ENCODE data around the gene TMEM91. TPM values are rescaled to one million over a fixed set of nuclear protein-coding genes. Genes with fewer than 3 reads are reported as not detected.

TMEM91 gene
- total and polyA plus RNA-seq, 9 of the 15 experiments (the other 6 are each of a cell fraction or from before 2014, with no cell fraction given): 1.2 to 5.2 (median 2.7) TPM

DNA sequence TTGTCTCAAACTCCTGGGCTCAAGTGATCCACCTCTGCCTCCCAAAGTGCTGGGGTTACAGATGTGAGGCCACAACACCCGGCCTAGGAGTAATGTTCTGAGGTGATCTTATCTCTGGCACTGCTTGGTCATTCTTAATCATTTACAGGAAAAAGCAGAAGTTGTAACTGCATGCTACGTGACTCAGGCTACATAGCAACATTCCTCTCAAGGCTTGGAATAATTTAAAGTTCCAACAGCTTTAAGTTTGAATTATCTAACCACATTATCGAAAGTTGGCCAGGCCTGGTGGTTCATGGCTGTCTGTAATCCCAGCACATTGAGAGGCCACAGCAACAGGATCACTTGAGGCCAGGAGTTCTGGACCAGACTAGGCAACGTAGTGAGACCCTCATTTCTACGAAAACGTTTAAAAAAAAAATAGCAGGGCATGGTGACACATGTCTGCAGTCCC is 8.5 kb upstream of the TMEM91 start (continued):
- TF ChIP-seq, protein P1, sequence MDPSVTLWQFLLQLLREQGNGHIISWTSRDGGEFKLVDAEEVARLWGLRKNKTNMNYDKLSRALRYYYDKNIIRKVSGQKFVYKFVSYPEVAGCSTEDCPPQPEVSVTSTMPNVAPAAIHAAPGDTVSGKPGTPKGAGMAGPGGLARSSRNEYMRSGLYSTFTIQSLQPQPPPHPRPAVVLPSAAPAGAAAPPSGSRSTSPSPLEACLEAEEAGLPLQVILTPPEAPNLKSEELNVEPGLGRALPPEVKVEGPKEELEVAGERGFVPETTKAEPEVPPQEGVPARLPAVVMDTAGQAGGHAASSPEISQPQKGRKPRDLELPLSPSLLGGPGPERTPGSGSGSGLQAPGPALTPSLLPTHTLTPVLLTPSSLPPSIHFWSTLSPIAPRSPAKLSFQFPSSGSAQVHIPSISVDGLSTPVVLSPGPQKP (CRISPR knock-in tag; IDR thresholded peaks at IDR 0.05): no peak
- no peak for TF ChIP-seq NCOA2 (IDR thresholded peaks at IDR 0.05; ENCODE audit: partially characterized antibody in 2 of 2)
- TF ChIP-seq XRCC5 (IDR thresholded peaks at IDR 0.05; ENCODE audit: low read depth, low read length): no peak
- TF ChIP-seq TAF9B (IDR thresholded peaks at IDR 0.05; ENCODE audit: partially characterized antibody): no peak
- TF ChIP-seq, protein P2, sequence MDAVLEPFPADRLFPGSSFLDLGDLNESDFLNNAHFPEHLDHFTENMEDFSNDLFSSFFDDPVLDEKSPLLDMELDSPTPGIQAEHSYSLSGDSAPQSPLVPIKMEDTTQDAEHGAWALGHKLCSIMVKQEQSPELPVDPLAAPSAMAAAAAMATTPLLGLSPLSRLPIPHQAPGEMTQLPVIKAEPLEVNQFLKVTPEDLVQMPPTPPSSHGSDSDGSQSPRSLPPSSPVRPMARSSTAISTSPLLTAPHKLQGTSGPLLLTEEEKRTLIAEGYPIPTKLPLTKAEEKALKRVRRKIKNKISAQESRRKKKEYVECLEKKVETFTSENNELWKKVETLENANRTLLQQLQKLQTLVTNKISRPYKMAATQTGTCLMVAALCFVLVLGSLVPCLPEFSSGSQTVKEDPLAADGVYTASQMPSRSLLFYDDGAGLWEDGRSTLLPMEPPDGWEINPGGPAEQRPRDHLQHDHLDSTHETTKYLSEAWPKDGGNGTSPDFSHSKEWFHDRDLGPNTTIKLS (IDR thresholded peaks at IDR 0.05; ENCODE audit: borderline replicate concordance, low read depth): peak; percentile 61; the same call in 1 of the 2 replicates
- no peak for TF ChIP-seq PTTG1 (tag; IDR thresholded peaks at IDR 0.05; ENCODE audit: low read depth)
- TF ChIP-seq, protein P3, sequence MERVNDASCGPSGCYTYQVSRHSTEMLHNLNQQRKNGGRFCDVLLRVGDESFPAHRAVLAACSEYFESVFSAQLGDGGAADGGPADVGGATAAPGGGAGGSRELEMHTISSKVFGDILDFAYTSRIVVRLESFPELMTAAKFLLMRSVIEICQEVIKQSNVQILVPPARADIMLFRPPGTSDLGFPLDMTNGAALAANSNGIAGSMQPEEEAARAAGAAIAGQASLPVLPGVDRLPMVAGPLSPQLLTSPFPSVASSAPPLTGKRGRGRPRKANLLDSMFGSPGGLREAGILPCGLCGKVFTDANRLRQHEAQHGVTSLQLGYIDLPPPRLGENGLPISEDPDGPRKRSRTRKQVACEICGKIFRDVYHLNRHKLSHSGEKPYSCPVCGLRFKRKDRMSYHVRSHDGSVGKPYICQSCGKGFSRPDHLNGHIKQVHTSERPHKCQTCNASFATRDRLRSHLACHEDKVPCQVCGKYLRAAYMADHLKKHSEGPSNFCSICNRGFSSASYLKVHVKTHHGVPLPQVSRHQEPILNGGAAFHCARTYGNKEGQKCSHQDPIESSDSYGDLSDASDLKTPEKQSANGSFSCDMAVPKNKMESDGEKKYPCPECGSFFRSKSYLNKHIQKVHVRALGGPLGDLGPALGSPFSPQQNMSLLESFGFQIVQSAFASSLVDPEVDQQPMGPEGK (CRISPR knock-in tag; IDR thresholded peaks at IDR 0.05; ENCODE audit: borderline replicate concordance): no peak
- TF ChIP-seq, protein P4, sequence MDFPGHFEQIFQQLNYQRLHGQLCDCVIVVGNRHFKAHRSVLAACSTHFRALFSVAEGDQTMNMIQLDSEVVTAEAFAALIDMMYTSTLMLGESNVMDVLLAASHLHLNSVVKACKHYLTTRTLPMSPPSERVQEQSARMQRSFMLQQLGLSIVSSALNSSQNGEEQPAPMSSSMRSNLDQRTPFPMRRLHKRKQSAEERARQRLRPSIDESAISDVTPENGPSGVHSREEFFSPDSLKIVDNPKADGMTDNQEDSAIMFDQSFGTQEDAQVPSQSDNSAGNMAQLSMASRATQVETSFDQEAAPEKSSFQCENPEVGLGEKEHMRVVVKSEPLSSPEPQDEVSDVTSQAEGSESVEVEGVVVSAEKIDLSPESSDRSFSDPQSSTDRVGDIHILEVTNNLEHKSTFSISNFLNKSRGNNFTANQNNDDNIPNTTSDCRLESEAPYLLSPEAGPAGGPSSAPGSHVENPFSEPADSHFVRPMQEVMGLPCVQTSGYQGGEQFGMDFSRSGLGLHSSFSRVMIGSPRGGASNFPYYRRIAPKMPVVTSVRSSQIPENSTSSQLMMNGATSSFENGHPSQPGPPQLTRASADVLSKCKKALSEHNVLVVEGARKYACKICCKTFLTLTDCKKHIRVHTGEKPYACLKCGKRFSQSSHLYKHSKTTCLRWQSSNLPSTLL (IDR thresholded peaks at IDR 0.05): no peak
- TF ChIP-seq DIDO1 (tag; IDR thresholded peaks at IDR 0.05; ENCODE audit: low read depth): no peak
- no peak for TF ChIP-seq KAT8 (IDR thresholded peaks at IDR 0.05; ENCODE audit: low read depth)
- no peak for TF ChIP-seq KDM2B (CRISPR knock-in tag; IDR thresholded peaks at IDR 0.05)
- TF ChIP-seq, protein P5, sequence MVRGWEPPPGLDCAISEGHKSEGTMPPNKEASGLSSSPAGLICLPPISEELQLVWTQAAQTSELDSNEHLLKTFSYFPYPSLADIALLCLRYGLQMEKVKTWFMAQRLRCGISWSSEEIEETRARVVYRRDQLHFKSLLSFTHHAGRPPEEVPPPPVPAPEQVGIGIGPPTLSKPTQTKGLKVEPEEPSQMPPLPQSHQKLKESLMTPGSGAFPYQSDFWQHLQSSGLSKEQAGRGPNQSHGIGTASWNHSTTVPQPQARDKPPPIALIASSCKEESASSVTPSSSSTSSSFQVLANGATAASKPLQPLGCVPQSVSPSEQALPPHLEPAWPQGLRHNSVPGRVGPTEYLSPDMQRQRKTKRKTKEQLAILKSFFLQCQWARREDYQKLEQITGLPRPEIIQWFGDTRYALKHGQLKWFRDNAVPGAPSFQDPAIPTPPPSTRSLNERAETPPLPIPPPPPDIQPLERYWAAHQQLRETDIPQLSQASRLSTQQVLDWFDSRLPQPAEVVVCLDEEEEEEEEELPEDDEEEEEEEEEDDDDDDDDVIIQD (CRISPR knock-in tag; IDR thresholded peaks at IDR 0.05): no peak
- no peak for TF ChIP-seq STAG1 (CRISPR knock-in tag; IDR thresholded peaks at IDR 0.05; ENCODE audit: borderline replicate concordance)
- no peak for TF ChIP-seq SAFB2 (IDR thresholded peaks at IDR 0.05; ENCODE audit: borderline replicate concordance, low read depth, low read length, severe bottlenecking)
- no peak for TF ChIP-seq TAF7 (tag; IDR thresholded peaks at IDR 0.05)
- TF ChIP-seq, protein P6, sequence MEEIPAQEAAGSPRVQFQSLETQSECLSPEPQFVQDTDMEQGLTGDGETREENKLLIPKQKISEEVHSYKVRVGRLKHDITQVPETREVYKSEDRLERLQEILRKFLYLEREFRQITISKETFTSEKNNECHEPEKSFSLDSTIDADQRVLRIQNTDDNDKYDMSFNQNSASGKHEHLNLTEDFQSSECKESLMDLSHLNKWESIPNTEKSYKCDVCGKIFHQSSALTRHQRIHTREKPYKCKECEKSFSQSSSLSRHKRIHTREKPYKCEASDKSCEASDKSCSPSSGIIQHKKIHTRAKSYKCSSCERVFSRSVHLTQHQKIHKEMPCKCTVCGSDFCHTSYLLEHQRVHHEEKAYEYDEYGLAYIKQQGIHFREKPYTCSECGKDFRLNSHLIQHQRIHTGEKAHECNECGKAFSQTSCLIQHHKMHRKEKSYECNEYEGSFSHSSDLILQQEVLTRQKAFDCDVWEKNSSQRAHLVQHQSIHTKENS (CRISPR knock-in tag; IDR thresholded peaks at IDR 0.05): no peak
- peak; percentile 52 for TF ChIP-seq NFRKB (IDR thresholded peaks at IDR 0.05; ENCODE audit: low read depth)
- peak; percentile 73 to 84; a peak in 3 of 4 replicates for TF ChIP-seq TEAD1 (CRISPR knock-in tag; IDR thresholded peaks at IDR 0.05)
- TF ChIP-seq SUPT5H (IDR thresholded peaks at IDR 0.05): no peak
- TF ChIP-seq POLR2B (IDR thresholded peaks at IDR 0.05; ENCODE audit: low read depth, partially characterized antibody): no peak

Measured in K562 (cell line).